Breast epithelium (tissue), 3 donors: ENCODE measurements around the gene UBE2J1.

Source experiments
- CTCF ChIP-seq, 3 donors: fragments of 450-650 bp; IDR thresholded peaks; one replicate each; pipeline ENCODE4 v1.5.1; 2016 to 2017; ENCODE audit warnings: antibody characterized with exemption in 3 of 3, mild to moderate bottlenecking in 3 of 3, moderate library complexity in 3 of 3
- POLR2A ChIP-seq: fragments of 450-650 bp; IDR thresholded peaks from one replicate; pipeline ENCODE4 v1.6.1; 2016; ENCODE audit warnings: antibody characterized with exemption, mild to moderate bottlenecking, moderate library complexity

- TF ChIP-seq CTCF (IDR thresholded peaks at IDR 0.05) (no peak), POLR2A (no peak)
These were observed 20.0 kb upstream of the UBE2J1 start for GRCh38 chr6:89372506-89372901.
